SK-N-SH treated with all-trans-retinoic acid at 6 μM for 48 hours (cell line): Measurements from ENCODE around the gene MYH11.
"Not testable (repeated sequence)": the region's sequence is repeated elsewhere in the genome, so short reads cannot be mapped to it uniquely, and the experiment has no call there.

Experiments
- ATAC-seq: fragments of 200-7000 bp; cut with Tn5 transposase; 3 replicates; pipeline ENCODE4 v1.9.1; 2020; ENCODE audit warnings: mild to moderate bottlenecking, moderate library complexity
- ARNTL ChIP-seq: fragments of 450-650 bp; formaldehyde crosslinking; IDR thresholded peaks from 2 replicates; pipeline ENCODE4 v1.5.0; 2020; ENCODE audit warnings: low read depth, mild to moderate bottlenecking, moderate library complexity, borderline replicate concordance
- BACH2 ChIP-seq: fragments of 250-450 bp; sonication (Bioruptor Pico); IDR thresholded peaks from 2 replicates; pipeline ENCODE4 v1.9.0; 2021; ENCODE audit warnings: mild to moderate bottlenecking, borderline replicate concordance
- CREB5 ChIP-seq: fragments of 250-450 bp; sonication (Bioruptor Pico); IDR thresholded peaks from 2 replicates; pipeline ENCODE4 v1.5.1; 2020; ENCODE audit warnings: low read depth, mild to moderate bottlenecking, moderate library complexity
- CSDC2 ChIP-seq: fragments of 250-450 bp; sonication (Bioruptor Pico); IDR thresholded peaks from 2 replicates; pipeline ENCODE4 v1.5.0; 2020; ENCODE audit warnings: mild to moderate bottlenecking, moderate library complexity
- ESRRG ChIP-seq: fragments of 250-450 bp; sonication (Bioruptor Pico); IDR thresholded peaks from 2 replicates; pipeline ENCODE4 v1.6.1; 2021; ENCODE audit warnings: mild to moderate bottlenecking
- GLIS3 ChIP-seq: fragments of 250-450 bp; sonication (Bioruptor Pico); IDR thresholded peaks from 2 replicates; pipeline ENCODE4 v1.5.0; 2020; ENCODE audit warnings: mild to moderate bottlenecking, moderate library complexity
- ISL1 ChIP-seq: fragments of 250-450 bp; sonication (Bioruptor Pico); IDR thresholded peaks from 2 replicates; pipeline ENCODE4 v2.1.2; 2022; ENCODE audit warnings: mild to moderate bottlenecking, moderate library complexity
- OSR1 ChIP-seq: fragments of 250-450 bp; sonication (Bioruptor Pico); IDR thresholded peaks from 2 replicates; pipeline ENCODE4 v1.8.0; 2022; ENCODE audit warnings: moderate library complexity, mild to moderate bottlenecking, inconsistent platforms
- PATZ1 ChIP-seq: fragments of 250-450 bp; sonication (Bioruptor Pico); IDR thresholded peaks from 2 replicates; pipeline ENCODE4 v1.8.0; 2020; ENCODE audit warnings: mild to moderate bottlenecking, moderate library complexity, borderline replicate concordance
- POU6F1 ChIP-seq: fragments of 250-450 bp; sonication (Bioruptor Pico); IDR thresholded peaks from 2 replicates; pipeline ENCODE4 v1.8.0; 2021; ENCODE audit warnings: low read depth, mild to moderate bottlenecking, moderate library complexity, borderline replicate concordance
- PPARA ChIP-seq: fragments of 250-450 bp; sonication (Bioruptor Pico); IDR thresholded peaks from 2 replicates; pipeline ENCODE4 v1.5.0; 2020; ENCODE audit warnings: mild to moderate bottlenecking, borderline replicate concordance
- RARB ChIP-seq: fragments of 250-450 bp; sonication (Bioruptor Pico); IDR thresholded peaks from 2 replicates; pipeline ENCODE4 v1.8.0; 2021; ENCODE audit warnings: mild to moderate bottlenecking, moderate library complexity
- SNAI2 ChIP-seq: fragments of 250-450 bp; sonication (Bioruptor Pico); IDR thresholded peaks from 2 replicates; pipeline ENCODE4 v1.5.0; 2020; ENCODE audit warnings: mild to moderate bottlenecking, moderate library complexity
- TCF4 ChIP-seq: fragments of 250-450 bp; sonication (Bioruptor Pico); IDR thresholded peaks from 2 replicates; pipeline ENCODE4 v1.8.0; 2021; ENCODE audit warnings: mild to moderate bottlenecking, moderate library complexity, borderline replicate concordance
- TOX ChIP-seq: fragments of 250-450 bp; sonication (Bioruptor Pico); IDR thresholded peaks from 2 replicates; pipeline ENCODE4 v1.8.0; 2021; ENCODE audit warnings: mild to moderate bottlenecking, moderate library complexity, borderline replicate concordance
- ZC3H10 ChIP-seq: fragments of 250-450 bp; sonication (Bioruptor Pico); IDR thresholded peaks from 2 replicates; pipeline ENCODE4 v1.5.1; 2021; ENCODE audit warnings: mild to moderate bottlenecking, moderate library complexity
- ZFP3 ChIP-seq: fragments of 250-450 bp; sonication (Bioruptor Pico); IDR thresholded peaks from 2 replicates; pipeline ENCODE4 v1.5.0; 2020; ENCODE audit warnings: mild to moderate bottlenecking, moderate library complexity
- ZFP30 ChIP-seq: fragments of 450-650 bp; formaldehyde crosslinking; IDR thresholded peaks from 2 replicates; pipeline ENCODE4 v1.5.0; 2022; ENCODE audit warnings: mild to moderate bottlenecking, moderate library complexity
- ZNF565 ChIP-seq: fragments of 450-650 bp; formaldehyde crosslinking; conservative IDR thresholded peaks from 2 replicates; pipeline ENCODE4 v1.5.0; 2020; ENCODE audit warnings: low read depth, mild to moderate bottlenecking, moderate library complexity
- ZNF70 ChIP-seq: fragments of 450-650 bp; formaldehyde crosslinking; IDR thresholded peaks from 2 replicates; pipeline ENCODE4 v1.5.0; 2020; ENCODE audit warnings: mild to moderate bottlenecking, moderate library complexity
- ZNF8 ChIP-seq: fragments of 450-650 bp; formaldehyde crosslinking; IDR thresholded peaks from 2 replicates; pipeline ENCODE4 v1.5.0; 2020; ENCODE audit warnings: mild to moderate bottlenecking, moderate library complexity
- TF ChIP-seq, protein P1 (sequence below): fragments of 250-450 bp; sonication (Bioruptor Pico); IDR thresholded peaks from 2 replicates; pipeline ENCODE4 v1.5.0; 2020; ENCODE audit warnings: mild to moderate bottlenecking, moderate library complexity

The MYH11 gene

DNA sequence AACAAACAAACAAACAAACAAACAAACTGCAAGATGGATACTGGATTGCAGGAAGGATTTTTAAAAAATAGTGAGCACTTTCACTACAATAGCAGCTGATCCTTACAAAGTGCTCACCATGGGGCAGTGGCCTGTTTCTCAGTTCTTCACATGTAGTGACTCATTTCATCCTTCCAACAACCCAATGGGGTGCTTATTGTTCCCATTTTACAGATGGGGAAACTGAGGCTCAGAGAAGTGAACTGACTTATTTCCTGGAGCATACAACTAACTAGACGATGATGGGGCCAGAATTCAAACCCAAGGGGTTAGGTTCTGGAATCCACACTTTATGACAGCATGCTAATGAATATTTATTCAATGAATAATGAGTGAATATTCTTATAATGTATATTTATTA, 61.2 kb downstream of the MYH11 start:
- ATAC-seq: no peak
- no peak for TF ChIP-seq ARNTL
- TF ChIP-seq, all 23 proteins: peak for 0

DNA sequence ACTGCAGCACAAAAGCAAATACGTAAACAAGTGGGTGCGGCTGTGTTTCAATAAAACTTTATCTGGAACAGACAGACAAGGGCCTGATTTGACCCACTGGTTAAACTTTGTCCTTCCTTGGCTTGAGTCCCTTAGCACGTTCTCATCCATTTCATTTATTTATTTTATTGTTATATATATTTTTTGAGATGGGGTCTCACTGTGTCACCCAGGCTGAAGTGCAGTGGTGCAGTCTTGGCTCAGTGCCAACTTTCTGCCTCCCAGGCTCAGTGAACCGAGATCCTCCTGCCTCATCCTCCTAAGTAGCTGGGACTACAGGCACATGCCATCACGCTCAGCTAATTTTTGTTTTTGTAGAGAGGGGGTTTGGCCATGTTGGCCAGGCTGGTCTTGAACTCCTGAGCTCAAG, 64.3 kb downstream of the MYH11 start:
- TF ChIP-seq ZNF8 (CRISPR knock-in tag) (no peak), PATZ1 (CRISPR knock-in tag) (no peak), CREB5 (CRISPR knock-in tag) (no peak), ISL1 (CRISPR knock-in tag) (no peak), GLIS3 (CRISPR knock-in tag) (no peak), ESRRG (CRISPR knock-in tag) (no peak), TOX (no peak), PPARA (CRISPR knock-in tag) (no peak)
- TF ChIP-seq, all 23 proteins: peak for 0
- ATAC-seq: no peak

GRCh38 chr16:15790458-15790857, 66.4 kb downstream of the MYH11 start:
- ATAC-seq: no peak
- TF ChIP-seq ESRRG (CRISPR knock-in tag) (no peak), ZNF70 (CRISPR knock-in tag) (no peak), ZFP3 (no peak), BACH2 (no peak), OSR1 (CRISPR knock-in tag) (no peak), ZNF8 (CRISPR knock-in tag) (no peak), ZNF565 (CRISPR knock-in tag) (no peak), PPARA (CRISPR knock-in tag) (no peak), ZC3H10 (CRISPR knock-in tag) (no peak), ISL1 (CRISPR knock-in tag) (no peak), CSDC2 (CRISPR knock-in tag) (no peak), TOX (no peak), RARB (no peak), POU6F1 (CRISPR knock-in tag) (no peak), TCF4 (no peak)
- TF ChIP-seq, protein P1, sequence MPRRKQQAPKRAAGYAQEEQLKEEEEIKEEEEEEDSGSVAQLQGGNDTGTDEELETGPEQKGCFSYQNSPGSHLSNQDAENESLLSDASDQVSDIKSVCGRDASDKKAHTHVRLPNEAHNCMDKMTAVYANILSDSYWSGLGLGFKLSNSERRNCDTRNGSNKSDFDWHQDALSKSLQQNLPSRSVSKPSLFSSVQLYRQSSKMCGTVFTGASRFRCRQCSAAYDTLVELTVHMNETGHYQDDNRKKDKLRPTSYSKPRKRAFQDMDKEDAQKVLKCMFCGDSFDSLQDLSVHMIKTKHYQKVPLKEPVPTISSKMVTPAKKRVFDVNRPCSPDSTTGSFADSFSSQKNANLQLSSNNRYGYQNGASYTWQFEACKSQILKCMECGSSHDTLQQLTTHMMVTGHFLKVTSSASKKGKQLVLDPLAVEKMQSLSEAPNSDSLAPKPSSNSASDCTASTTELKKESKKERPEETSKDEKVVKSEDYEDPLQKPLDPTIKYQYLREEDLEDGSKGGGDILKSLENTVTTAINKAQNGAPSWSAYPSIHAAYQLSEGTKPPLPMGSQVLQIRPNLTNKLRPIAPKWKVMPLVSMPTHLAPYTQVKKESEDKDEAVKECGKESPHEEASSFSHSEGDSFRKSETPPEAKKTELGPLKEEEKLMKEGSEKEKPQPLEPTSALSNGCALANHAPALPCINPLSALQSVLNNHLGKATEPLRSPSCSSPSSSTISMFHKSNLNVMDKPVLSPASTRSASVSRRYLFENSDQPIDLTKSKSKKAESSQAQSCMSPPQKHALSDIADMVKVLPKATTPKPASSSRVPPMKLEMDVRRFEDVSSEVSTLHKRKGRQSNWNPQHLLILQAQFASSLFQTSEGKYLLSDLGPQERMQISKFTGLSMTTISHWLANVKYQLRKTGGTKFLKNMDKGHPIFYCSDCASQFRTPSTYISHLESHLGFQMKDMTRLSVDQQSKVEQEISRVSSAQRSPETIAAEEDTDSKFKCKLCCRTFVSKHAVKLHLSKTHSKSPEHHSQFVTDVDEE (CRISPR knock-in tag): no peak

- not testable (repeated sequence) for ATAC-seq
Measured at GRCh38 chr16:15789816-15790215, 67.0 kb downstream of the MYH11 start.

GRCh38 chr16:15788846-15789239, 68.0 kb downstream of the MYH11 start:
- TF ChIP-seq ISL1 (CRISPR knock-in tag): no peak
- TF ChIP-seq ZNF70 (CRISPR knock-in tag): no peak
- TF ChIP-seq ZNF565 (CRISPR knock-in tag): no peak
- TF ChIP-seq ZFP3: no peak
- no peak for TF ChIP-seq POU6F1 (CRISPR knock-in tag)
- no peak for TF ChIP-seq PATZ1 (CRISPR knock-in tag)
- TF ChIP-seq ZC3H10 (CRISPR knock-in tag): no peak
- no peak for TF ChIP-seq SNAI2 (CRISPR knock-in tag)
- no peak for TF ChIP-seq CREB5 (CRISPR knock-in tag)
- no peak for TF ChIP-seq ZFP30 (CRISPR knock-in tag)
- no peak for TF ChIP-seq GLIS3 (CRISPR knock-in tag)
- ATAC-seq: no peak
